Left colon (tissue), 2 donors: ENCODE measurements around the gene TSFM. TPM values are rescaled to one million over a fixed set of nuclear protein-coding genes. Genes with fewer than 3 reads are reported as not detected.

ENCODE experiments used
- ATAC-seq: fragments of 200-7000 bp; cut with Tn5 transposase; one replicate; pipeline ENCODE4 v1.9.1; 2020; ENCODE audit warnings: mild to moderate bottlenecking, moderate library complexity
- DNase-seq, 2 donors: peaks; one replicate each; pipeline ENCODE4 v3.0.0-alpha.2; 2020
- intact Hi-C, 2 donors: fragments of 100-400 bp; cut with DNase I in 1 of 2; cut with micrococcal nuclease in 1 of 2; formaldehyde crosslinking; loops; one replicate each; pipeline versions ENCODE4 v1.11.2 to v1.14.0; 2022; cut with DNase I, micrococcal nuclease
- microRNA-seq, 2 donors: library from miRNA; unstranded; fragments of <30 nt; microRNA quantifications; one replicate each; pipeline versions ENCODE4 v1.1.0 to v1.2.0, GENCODE V29; 2020
- total RNA-seq, 2 donors: library from RNA; stranded (reverse); fragmentation: NEBNext Ultra II Directional; extraction: Animal tissue kit (Norgen Biotek cat#: 25700); gene quantifications; one replicate each; pipeline ENCODE4 v1.2.1, GENCODE V29; 2021
- donor health status: DM: no; HTN: no; CAD: no.
- donor health status: DM: yes; HTN: yes; CAD: no.

The TSFM gene
- total RNA-seq, 2 donors from 2014 or later, result 25.3 to 31.8 TPM

- intact Hi-C loops, result no loop called here
- no peak for DNase-seq
- ATAC-seq, result no peak
These were observed 58.9 kb downstream of the TSFM start for GRCh38 chr12:57841445-57841844.

DNA sequence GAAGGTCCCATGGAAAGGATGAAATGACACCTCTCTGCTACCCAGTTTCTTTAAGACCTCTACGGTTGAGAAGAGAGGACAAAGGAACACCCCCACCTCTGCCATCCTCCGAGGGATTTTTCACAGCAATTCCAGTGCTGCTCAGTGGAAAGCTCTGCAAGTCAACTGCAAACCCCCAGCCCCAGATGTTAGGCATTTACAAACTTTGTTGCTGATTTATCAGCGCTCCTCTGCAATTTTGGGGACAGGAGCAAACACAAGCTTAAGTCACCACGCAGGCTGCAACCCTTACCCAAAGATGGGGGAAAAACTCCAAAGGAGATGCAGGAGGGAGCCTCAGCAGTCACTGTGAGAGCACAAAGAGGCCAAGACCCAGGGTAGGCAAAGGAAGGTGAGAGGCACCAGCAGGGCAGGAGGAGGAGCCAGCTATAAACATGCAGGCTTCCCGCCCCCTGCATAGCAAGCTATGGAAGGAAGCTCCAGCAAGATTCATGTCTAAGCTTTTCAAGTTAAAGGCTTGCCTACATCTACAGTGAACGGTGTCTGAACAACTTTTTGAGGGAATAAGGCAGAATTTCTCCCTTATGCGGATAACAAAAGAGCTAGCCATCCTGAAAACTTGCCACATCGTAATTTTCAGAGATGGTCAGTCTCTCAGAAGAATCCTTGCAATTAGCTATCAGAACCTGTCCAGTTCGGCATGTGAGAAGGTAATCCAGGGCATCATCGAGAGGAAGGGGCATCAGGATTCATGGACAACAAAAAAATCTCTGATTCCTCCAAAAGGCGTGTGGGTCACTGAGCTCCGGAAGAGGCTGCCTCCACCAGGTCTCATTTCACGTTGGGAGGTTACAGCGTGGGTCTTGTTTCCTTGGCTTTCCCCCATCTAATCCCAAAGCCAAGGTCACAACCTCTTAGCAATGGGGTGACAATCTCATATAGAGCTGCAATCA, 60.0 kb downstream of the TSFM start:
- intact Hi-C loops, result no loop called here
- ATAC-seq (no peak), DNase-seq (peak; percentile 46 to 71)

GRCh38 chr12:57844709-57845477, 62.3 kb downstream of the TSFM start:
- ATAC-seq (peak; percentile 14), DNase-seq (peak; percentile 58 to 79)
- intact Hi-C loops, result no loop called here

- DNase-seq, result peak; percentile 75 to 85
- intact Hi-C loops, result no loop called here
- ATAC-seq, result peak; percentile 41
These were observed 63.1 kb downstream of the TSFM start for GRCh38 chr12:57845478-57846284.

GRCh38 chr12:57846285-57846576, 63.6 kb downstream of the TSFM start:
- peak; percentile 34 for ATAC-seq
- DNase-seq, result no peak
- intact Hi-C loops, result no loop called here

- intact Hi-C loops, result no loop called here
- ATAC-seq (peak; percentile 83), DNase-seq (peak; percentile 100)
These were observed 64.2 kb downstream of the TSFM start, which contains the start of gene CTDSP2 for GRCh38 chr12:57846577-57847319. Gene CTDSP2, minus strand, starts transcription at chr12:57846729. Its CDS starts 294 bp downstream, at chr12:57846435.

Small RNA genes within 50 kb of the gene (microRNA-seq; reads per million reads assigned to microRNA genes)
- gene MIR26A2 (295 to 392 reads per million in 2 donors), gene MIR6759 (0 reads per million in 2 donors)

Other genes starting within 250 kb of the TSFM start
- gene DCTN2, start 235.6 kb upstream of the TSFM start, total RNA-seq, result 100 to 1,000 TPM; 139 to 151 TPM
- gene KIF5A, start 232.7 kb upstream of the TSFM start, total RNA-seq, result 1 to 10 TPM in 1 of 2 donors, under 1 TPM in 1; 0.85 to 1.3 TPM
- gene PIP4K2C, start 191.6 kb upstream of the TSFM start, total RNA-seq, result 10 to 100 TPM; 63.5 to 67.9 TPM
- 10 to 100 TPM in 1 of 2 donors, 1 to 10 TPM in 1; 3.7 to 10.2 TPM for gene DTX3, start 178.0 kb upstream of the TSFM start, total RNA-seq
- gene ARHGEF25, start 171.4 kb upstream of the TSFM start, total RNA-seq, result 10 to 100 TPM in 1 of 2 donors, 1 to 10 TPM in 1; 3.1 to 14.9 TPM
- under 1 TPM; 0.34 to 0.98 TPM for gene B4GALNT1, start 149.6 kb upstream of the TSFM start, total RNA-seq
- gene OS9, start 88.7 kb upstream of the TSFM start, total RNA-seq, result 100 to 1,000 TPM; 310 to 322 TPM
- 1 to 10 TPM in 1 of 2 donors, under 1 TPM in 1; 0.92 to 1.5 TPM for gene AGAP2, start 44.0 kb upstream of the TSFM start, total RNA-seq
- gene TSPAN31, start 37.7 kb upstream of the TSFM start, total RNA-seq, result 10 to 100 TPM; 28.9 to 40.6 TPM
- gene CDK4, start 30.5 kb upstream of the TSFM start, total RNA-seq, result 10 to 100 TPM; 38.4 to 46.0 TPM
- gene MARCHF9, start 27.7 kb upstream of the TSFM start, total RNA-seq, result 10 to 100 TPM; 12.2 to 13.1 TPM
- gene CYP27B1, start 15.7 kb upstream of the TSFM start, total RNA-seq, result 1 to 10 TPM in 1 of 2 donors, under 1 TPM in 1; 0.87 to 1.7 TPM
- 10 to 100 TPM in 1 of 2 donors, 1 to 10 TPM in 1; 9.3 to 11.6 TPM for gene METTL1, start 10.7 kb upstream of the TSFM start, total RNA-seq
- gene EEF1AKMT3, start 10.2 kb upstream of the TSFM start, total RNA-seq, result 1 to 10 TPM; 4.8 to 6.8 TPM
- 1 to 10 TPM; 7.5 to 7.7 TPM for gene AVIL, start 35.9 kb downstream of the TSFM start, total RNA-seq
- gene CTDSP2, start 63.9 kb downstream of the TSFM start, total RNA-seq, result 100 to 1,000 TPM; 152 to 254 TPM
- gene ATP23, start 158.8 kb downstream of the TSFM start, total RNA-seq, result 10 to 100 TPM; 13.9 to 16.1 TPM